Upper lobe of left lung (tissue), 4 donors: ENCODE results near the gene ACADL.
"Not testable (repeated sequence)": the region's sequence is repeated elsewhere in the genome, so short reads cannot be mapped to it uniquely, and the experiment has no call there.

Experiments used
- CTCF ChIP-seq, 6 experiments: fragments of 450-650 bp in 4 of 6; fragments of 200-600 bp in 2 of 6; sonication (generic) in 2 of 6; IDR thresholded peaks; one replicate each; pipeline ENCODE4 v1.5.1; 2016 to 2019; ENCODE audit warnings: antibody characterized with exemption in 6 of 6
- POLR2A ChIP-seq, 4 donors: fragments of 450-650 bp; IDR thresholded peaks; one replicate each; pipeline ENCODE4 v1.5.1; 2016 to 2017; ENCODE audit warnings: antibody characterized with exemption in 4 of 4, mild to moderate bottlenecking in 2 of 4
- POLR2AphosphoS5 ChIP-seq, 2 donors: sonication (generic); formaldehyde crosslinking; IDR thresholded peaks; one replicate each; pipeline ENCODE4 v1.5.1; 2017; ENCODE audit warnings: antibody characterized with exemption in 2 of 2

- TF ChIP-seq CTCF, POLR2A, POLR2AphosphoS5 (IDR thresholded peaks at IDR 0.05): not testable (repeated sequence)
These were observed 41.3 kb downstream of the ACADL start for GRCh38 chr2:210183936-210184335.
